HEK293 (cell line): ENCODE measurements around the gene PAXX.

Source experiments
- CTCF ChIA-PET: fragments of 350-600 bp; formaldehyde crosslinking; extraction: SDS; loops from one replicate; lab custom pipeline; 2021; ENCODE audit warnings: antibody characterized with exemption; lab: Yijun Ruan, JAX
- POLR2A ChIA-PET: fragments of 300-600 bp; formaldehyde crosslinking; extraction: SDS; loops from one replicate; lab custom pipeline; 2020; ENCODE audit warnings: antibody characterized with exemption, inconsistent platforms; lab: Yijun Ruan, JAX
- H3K27ac ChIP-seq: fragments of 200-500 bp; sonication (Bioruptor generic); 2 replicates; pipeline ENCODE4 v1.5.1; 2014; ENCODE audit warnings: low read depth, low read length, control low read depth, inconsistent platforms; ENCODE audit errors: extremely low read depth
- H3K36me3 ChIP-seq, 2 experiments: fragments of 200-500 bp in 1 of 2; sonication (Bioruptor generic) in 1 of 2; 1 replicate in 1 of 2; 2 replicates in 1 of 2; pipeline ENCODE4 v1.5.1; 2014 to 2017; ENCODE audit warnings: inconsistent platforms in 2 of 2, low read length in 2 of 2; ENCODE audit not compliant: control insufficient read depth in 2 of 2, insufficient read depth in 1 of 2
- H3K4me1 ChIP-seq: fragments of 200-500 bp; sonication (Bioruptor generic); 2 replicates; pipeline ENCODE4 v1.5.1; 2014; ENCODE audit warnings: mild to moderate bottlenecking, low read length, inconsistent platforms; ENCODE audit not compliant: control insufficient read depth, insufficient read depth
- H3K4me3 ChIP-seq: 2 replicates; pipeline ENCODE4 v1.5.1; 2011; ENCODE audit warnings: low read depth, mild to moderate bottlenecking, control low read depth, low read length, moderate library complexity
- H3K9me3 ChIP-seq: fragments of 200-500 bp; sonication (Bioruptor generic); 2 replicates; pipeline ENCODE4 v1.5.1; 2014; ENCODE audit warnings: low read depth, low read length, inconsistent platforms; ENCODE audit not compliant: control insufficient read depth, insufficient read depth
- BCL11A ChIP-seq: fragments of 450-650 bp; formaldehyde crosslinking; IDR thresholded peaks from 2 replicates; pipeline ENCODE4 v1.5.1; 2016; ENCODE audit warnings: low read depth, missing biosample characterization, missing genetic modification characterization
- FEZF1 ChIP-seq: fragments of 450-650 bp; formaldehyde crosslinking; IDR thresholded peaks from 2 replicates; pipeline ENCODE4 v1.5.1; 2016; ENCODE audit warnings: missing biosample characterization, missing genetic modification characterization
- KLF1 ChIP-seq: fragments of 450-650 bp; formaldehyde crosslinking; IDR thresholded peaks from 2 replicates; pipeline ENCODE4 v1.5.1; 2016; ENCODE audit warnings: missing biosample characterization, missing genetic modification characterization
- KLF16 ChIP-seq: fragments of 450-650 bp; formaldehyde crosslinking; IDR thresholded peaks from 2 replicates; pipeline ENCODE4 v1.5.1; 2017; ENCODE audit warnings: missing biosample characterization, missing genetic modification characterization
- MEIS1 ChIP-seq: sonication (generic); formaldehyde crosslinking; IDR thresholded peaks from 2 replicates; pipeline ENCODE4 v1.8.1; 2022; ENCODE audit warnings: missing genetic modification reagents, mild to moderate bottlenecking, borderline replicate concordance
- ZBTB48 ChIP-seq: fragments of 450-650 bp; formaldehyde crosslinking; IDR thresholded peaks from 2 replicates; pipeline ENCODE4 v1.5.1; 2016; ENCODE audit warnings: missing biosample characterization, missing genetic modification characterization
- ZFP41 ChIP-seq: fragments of 450-650 bp; formaldehyde crosslinking; IDR thresholded peaks from 2 replicates; pipeline ENCODE4 v1.5.1; 2016; ENCODE audit warnings: missing biosample characterization, missing genetic modification characterization, borderline replicate concordance
- ZIC2 ChIP-seq: fragments of 450-650 bp; formaldehyde crosslinking; IDR thresholded peaks from 2 replicates; pipeline ENCODE4 v1.5.1; 2016; ENCODE audit warnings: missing biosample characterization, missing genetic modification characterization
- ZNF174 ChIP-seq: fragments of 450-650 bp; formaldehyde crosslinking; IDR thresholded peaks from 2 replicates; pipeline ENCODE4 v1.5.0; 2017; ENCODE audit warnings: missing biosample characterization, mild to moderate bottlenecking, missing genetic modification characterization
- ZNF292 ChIP-seq: fragments of 450-650 bp; formaldehyde crosslinking; IDR thresholded peaks from 2 replicates; pipeline ENCODE4 v1.5.1; 2016; ENCODE audit warnings: low read depth, missing biosample characterization, missing genetic modification characterization, borderline replicate concordance
- ZNF335 ChIP-seq: fragments of 450-650 bp; formaldehyde crosslinking; conservative IDR thresholded peaks from 2 replicates; pipeline ENCODE4 v1.5.1; 2016; ENCODE audit warnings: missing biosample characterization, missing genetic modification characterization
- ZNF548 ChIP-seq: fragments of 450-650 bp; formaldehyde crosslinking; IDR thresholded peaks from 2 replicates; pipeline ENCODE4 v1.5.1; 2016; ENCODE audit warnings: missing biosample characterization, missing genetic modification characterization
- ZNF600 ChIP-seq: fragments of 450-650 bp; formaldehyde crosslinking; IDR thresholded peaks from 2 replicates; pipeline ENCODE4 v1.5.1; 2016; ENCODE audit warnings: missing biosample characterization, missing genetic modification characterization
- ZNF624 ChIP-seq: fragments of 450-650 bp; formaldehyde crosslinking; IDR thresholded peaks from 2 replicates; pipeline ENCODE4 v1.5.1; 2017; ENCODE audit warnings: missing biosample characterization, missing genetic modification characterization
- ZNF629 ChIP-seq: fragments of 450-650 bp; formaldehyde crosslinking; IDR thresholded peaks from 2 replicates; pipeline ENCODE4 v1.5.1; 2017; ENCODE audit warnings: missing biosample characterization, missing genetic modification characterization
- ZNF658 ChIP-seq: fragments of 450-650 bp; formaldehyde crosslinking; IDR thresholded peaks from 2 replicates; pipeline ENCODE4; 2016; ENCODE audit warnings: missing biosample characterization, missing genetic modification characterization
- TF ChIP-seq, protein P1 (sequence below): fragments of 450-650 bp; formaldehyde crosslinking; IDR thresholded peaks from 2 replicates; pipeline ENCODE4 v1.5.1; 2016; ENCODE audit warnings: missing biosample characterization, missing genetic modification characterization
- TF ChIP-seq, protein P2 (sequence below): fragments of 450-650 bp; formaldehyde crosslinking; IDR thresholded peaks from 2 replicates; pipeline ENCODE4 v1.5.1; 2016; ENCODE audit warnings: missing biosample characterization, missing genetic modification characterization
- TF ChIP-seq, protein P3 (sequence below): fragments of 450-650 bp; formaldehyde crosslinking; IDR thresholded peaks from 2 replicates; pipeline ENCODE4 v1.5.1; 2017; ENCODE audit warnings: missing biosample characterization, missing genetic modification characterization
- TF ChIP-seq, protein P4 (sequence below): fragments of 450-650 bp; formaldehyde crosslinking; IDR thresholded peaks from 2 replicates; pipeline ENCODE4 v1.5.1; 2016; ENCODE audit warnings: missing biosample characterization, missing genetic modification characterization
- TF ChIP-seq, protein P5 (sequence below): fragments of 450-650 bp; formaldehyde crosslinking; IDR thresholded peaks from 2 replicates; pipeline ENCODE4 v1.5.1; 2016; ENCODE audit warnings: missing biosample characterization, missing genetic modification characterization
- TF ChIP-seq, protein P6 (sequence below): fragments of 450-650 bp; IDR thresholded peaks from 2 replicates; pipeline ENCODE4 v1.5.1; 2018; ENCODE audit warnings: missing biosample characterization, mild to moderate bottlenecking, missing genetic modification characterization
- TF ChIP-seq, protein P7 (sequence below): fragments of 450-650 bp; formaldehyde crosslinking; IDR thresholded peaks from 2 replicates; pipeline ENCODE4 v1.5.1; 2016; ENCODE audit warnings: missing biosample characterization, missing genetic modification characterization
- TF ChIP-seq, protein P8 (sequence below): fragments of 450-650 bp; IDR thresholded peaks from 2 replicates; pipeline ENCODE4 v1.5.1; 2018; ENCODE audit warnings: missing biosample characterization, missing genetic modification characterization

The PAXX gene

DNA sequence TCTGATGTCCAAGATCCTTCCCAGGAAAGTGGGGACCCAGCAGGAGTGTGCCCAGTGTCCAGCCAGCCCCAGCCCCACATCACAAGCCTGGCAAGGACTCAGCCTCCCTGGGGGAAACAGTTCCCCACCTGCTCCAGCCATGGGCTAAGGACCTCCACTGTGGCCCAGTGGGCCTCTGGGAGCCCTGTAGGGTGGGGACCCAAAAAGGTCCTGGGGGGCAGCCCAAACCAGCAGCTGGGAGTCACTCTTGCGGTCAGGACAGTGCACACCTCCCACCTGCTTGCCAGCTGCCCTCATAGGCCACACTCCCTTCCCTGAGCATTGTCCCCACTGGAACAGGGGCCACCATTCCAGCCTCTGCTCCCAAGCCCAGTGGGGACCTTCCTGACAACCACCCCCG is 34.2 kb downstream of the PAXX start (continued):
- TF ChIP-seq, protein P1, sequence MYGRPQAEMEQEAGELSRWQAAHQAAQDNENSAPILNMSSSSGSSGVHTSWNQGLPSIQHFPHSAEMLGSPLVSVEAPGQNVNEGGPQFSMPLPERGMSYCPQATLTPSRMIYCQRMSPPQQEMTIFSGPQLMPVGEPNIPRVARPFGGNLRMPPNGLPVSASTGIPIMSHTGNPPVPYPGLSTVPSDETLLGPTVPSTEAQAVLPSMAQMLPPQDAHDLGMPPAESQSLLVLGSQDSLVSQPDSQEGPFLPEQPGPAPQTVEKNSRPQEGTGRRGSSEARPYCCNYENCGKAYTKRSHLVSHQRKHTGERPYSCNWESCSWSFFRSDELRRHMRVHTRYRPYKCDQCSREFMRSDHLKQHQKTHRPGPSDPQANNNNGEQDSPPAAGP (tag by site-specific recombination) = no peak
- TF ChIP-seq, protein P2, sequence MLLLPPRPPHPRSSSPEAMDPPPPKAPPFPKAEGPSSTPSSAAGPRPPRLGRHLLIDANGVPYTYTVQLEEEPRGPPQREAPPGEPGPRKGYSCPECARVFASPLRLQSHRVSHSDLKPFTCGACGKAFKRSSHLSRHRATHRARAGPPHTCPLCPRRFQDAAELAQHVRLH = no peak
- TF ChIP-seq KLF16 (no peak), BCL11A (tag by site-specific recombination) (no peak), ZNF548 (tag by site-specific recombination) (no peak), ZNF624 (tag by site-specific recombination) (no peak), ZNF658 (tag by site-specific recombination) (no peak), FEZF1 (tag by site-specific recombination) (no peak), MEIS1 (CRISPR knock-in tag) (no peak), ZFP41 (tag by site-specific recombination) (no peak)
- TF ChIP-seq, protein P3, sequence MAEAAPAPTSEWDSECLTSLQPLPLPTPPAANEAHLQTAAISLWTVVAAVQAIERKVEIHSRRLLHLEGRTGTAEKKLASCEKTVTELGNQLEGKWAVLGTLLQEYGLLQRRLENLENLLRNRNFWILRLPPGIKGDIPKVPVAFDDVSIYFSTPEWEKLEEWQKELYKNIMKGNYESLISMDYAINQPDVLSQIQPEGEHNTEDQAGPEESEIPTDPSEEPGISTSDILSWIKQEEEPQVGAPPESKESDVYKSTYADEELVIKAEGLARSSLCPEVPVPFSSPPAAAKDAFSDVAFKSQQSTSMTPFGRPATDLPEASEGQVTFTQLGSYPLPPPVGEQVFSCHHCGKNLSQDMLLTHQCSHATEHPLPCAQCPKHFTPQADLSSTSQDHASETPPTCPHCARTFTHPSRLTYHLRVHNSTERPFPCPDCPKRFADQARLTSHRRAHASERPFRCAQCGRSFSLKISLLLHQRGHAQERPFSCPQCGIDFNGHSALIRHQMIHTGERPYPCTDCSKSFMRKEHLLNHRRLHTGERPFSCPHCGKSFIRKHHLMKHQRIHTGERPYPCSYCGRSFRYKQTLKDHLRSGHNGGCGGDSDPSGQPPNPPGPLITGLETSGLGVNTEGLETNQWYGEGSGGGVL (tag by site-specific recombination) = no peak
- TF ChIP-seq, protein P4, sequence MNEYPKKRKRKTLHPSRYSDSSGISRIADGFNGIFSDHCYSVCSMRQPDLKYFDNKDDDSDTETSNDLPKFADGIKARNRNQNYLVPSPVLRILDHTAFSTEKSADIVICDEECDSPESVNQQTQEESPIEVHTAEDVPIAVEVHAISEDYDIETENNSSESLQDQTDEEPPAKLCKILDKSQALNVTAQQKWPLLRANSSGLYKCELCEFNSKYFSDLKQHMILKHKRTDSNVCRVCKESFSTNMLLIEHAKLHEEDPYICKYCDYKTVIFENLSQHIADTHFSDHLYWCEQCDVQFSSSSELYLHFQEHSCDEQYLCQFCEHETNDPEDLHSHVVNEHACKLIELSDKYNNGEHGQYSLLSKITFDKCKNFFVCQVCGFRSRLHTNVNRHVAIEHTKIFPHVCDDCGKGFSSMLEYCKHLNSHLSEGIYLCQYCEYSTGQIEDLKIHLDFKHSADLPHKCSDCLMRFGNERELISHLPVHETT (tag by site-specific recombination) = no peak
- TF ChIP-seq, protein P5, sequence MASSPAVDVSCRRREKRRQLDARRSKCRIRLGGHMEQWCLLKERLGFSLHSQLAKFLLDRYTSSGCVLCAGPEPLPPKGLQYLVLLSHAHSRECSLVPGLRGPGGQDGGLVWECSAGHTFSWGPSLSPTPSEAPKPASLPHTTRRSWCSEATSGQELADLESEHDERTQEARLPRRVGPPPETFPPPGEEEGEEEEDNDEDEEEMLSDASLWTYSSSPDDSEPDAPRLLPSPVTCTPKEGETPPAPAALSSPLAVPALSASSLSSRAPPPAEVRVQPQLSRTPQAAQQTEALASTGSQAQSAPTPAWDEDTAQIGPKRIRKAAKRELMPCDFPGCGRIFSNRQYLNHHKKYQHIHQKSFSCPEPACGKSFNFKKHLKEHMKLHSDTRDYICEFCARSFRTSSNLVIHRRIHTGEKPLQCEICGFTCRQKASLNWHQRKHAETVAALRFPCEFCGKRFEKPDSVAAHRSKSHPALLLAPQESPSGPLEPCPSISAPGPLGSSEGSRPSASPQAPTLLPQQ (tag by site-specific recombination) = no peak

DNA sequence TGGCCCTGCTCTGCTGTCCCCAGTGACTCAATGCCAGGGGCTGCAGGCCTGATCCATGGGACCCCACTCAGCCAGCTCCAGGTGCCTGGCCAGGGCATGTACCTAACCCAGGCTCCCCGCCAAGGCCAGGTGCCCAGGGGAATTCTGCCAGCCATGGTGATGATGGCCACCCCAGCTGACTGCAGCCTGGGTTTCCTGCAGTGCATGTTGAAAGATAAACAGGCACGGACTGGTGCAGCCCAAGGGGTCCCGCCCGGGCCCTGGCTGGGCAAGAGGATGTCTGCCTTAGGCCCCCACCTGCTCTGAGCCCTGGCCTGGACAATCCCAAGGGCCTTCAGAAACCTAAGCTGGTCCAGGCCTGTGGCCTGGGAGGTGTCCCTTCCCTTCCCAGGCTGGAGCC is 34.6 kb downstream of the PAXX start:
- H3K4me1 ChIP-seq = peaks cover 2% of the 10 kb centered on the region; the same call in 1 of the 2 replicates
- no peak overlapping the region for H3K27ac ChIP-seq
- H3K9me3 ChIP-seq = no peaks in the 10 kb centered on the region
- ChIA-PET POLR2A (interaction anchor here (1.9 kb wide), 1 partner anchor 35 kb away, joined by 6 read pairs; the partner anchor contains the start of gene PAXX), CTCF (interaction anchor here (0.7 to 5.8 kb wide), 13 partner anchors 8 to 240 kb away, joined by 3 to 86 read pairs (median 6); partner anchors contain the start of genes CLIC3, MAN1B1, SAPCD2 and TMEM141)
- H3K4me3 ChIP-seq = no peak overlapping the region
- peaks cover 0 to 4% of the 10 kb centered on the region in 2 experiments; a peak in 1 of 3 replicates for H3K36me3 ChIP-seq
- TF ChIP-seq KLF1 (0 out of 2 replicates have a peak, but pooled peaks have one; percentile 19), ZNF174 (no peak), ZNF335 (tag by site-specific recombination) (peak; percentile 61; the same call in 1 of the 2 replicates), ZNF600 (tag by site-specific recombination) (0 out of 2 replicates have a peak, but pooled peaks have one; percentile 15), ZIC2 (tag by site-specific recombination) (peak; percentile 76), ZNF292 (tag by site-specific recombination) (no peak), ZNF629 (tag by site-specific recombination) (no peak), ZBTB48 (0 out of 2 replicates have a peak, but pooled peaks have one; percentile 33)
- TF ChIP-seq, protein P6, sequence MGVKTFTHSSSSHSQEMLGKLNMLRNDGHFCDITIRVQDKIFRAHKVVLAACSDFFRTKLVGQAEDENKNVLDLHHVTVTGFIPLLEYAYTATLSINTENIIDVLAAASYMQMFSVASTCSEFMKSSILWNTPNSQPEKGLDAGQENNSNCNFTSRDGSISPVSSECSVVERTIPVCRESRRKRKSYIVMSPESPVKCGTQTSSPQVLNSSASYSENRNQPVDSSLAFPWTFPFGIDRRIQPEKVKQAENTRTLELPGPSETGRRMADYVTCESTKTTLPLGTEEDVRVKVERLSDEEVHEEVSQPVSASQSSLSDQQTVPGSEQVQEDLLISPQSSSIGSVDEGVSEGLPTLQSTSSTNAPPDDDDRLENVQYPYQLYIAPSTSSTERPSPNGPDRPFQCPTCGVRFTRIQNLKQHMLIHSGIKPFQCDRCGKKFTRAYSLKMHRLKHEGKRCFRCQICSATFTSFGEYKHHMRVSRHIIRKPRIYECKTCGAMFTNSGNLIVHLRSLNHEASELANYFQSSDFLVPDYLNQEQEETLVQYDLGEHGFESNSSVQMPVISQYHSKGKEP (tag by site-specific recombination) = peak; percentile 26; the same call in 1 of the 2 replicates
- TF ChIP-seq, protein P7, sequence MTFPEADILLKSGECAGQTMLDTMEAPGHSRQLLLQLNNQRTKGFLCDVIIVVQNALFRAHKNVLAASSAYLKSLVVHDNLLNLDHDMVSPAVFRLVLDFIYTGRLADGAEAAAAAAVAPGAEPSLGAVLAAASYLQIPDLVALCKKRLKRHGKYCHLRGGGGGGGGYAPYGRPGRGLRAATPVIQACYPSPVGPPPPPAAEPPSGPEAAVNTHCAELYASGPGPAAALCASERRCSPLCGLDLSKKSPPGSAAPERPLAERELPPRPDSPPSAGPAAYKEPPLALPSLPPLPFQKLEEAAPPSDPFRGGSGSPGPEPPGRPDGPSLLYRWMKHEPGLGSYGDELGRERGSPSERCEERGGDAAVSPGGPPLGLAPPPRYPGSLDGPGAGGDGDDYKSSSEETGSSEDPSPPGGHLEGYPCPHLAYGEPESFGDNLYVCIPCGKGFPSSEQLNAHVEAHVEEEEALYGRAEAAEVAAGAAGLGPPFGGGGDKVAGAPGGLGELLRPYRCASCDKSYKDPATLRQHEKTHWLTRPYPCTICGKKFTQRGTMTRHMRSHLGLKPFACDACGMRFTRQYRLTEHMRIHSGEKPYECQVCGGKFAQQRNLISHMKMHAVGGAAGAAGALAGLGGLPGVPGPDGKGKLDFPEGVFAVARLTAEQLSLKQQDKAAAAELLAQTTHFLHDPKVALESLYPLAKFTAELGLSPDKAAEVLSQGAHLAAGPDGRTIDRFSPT (tag by site-specific recombination) = peak; percentile 30; the same call in 1 of the 2 replicates
- TF ChIP-seq, protein P8, sequence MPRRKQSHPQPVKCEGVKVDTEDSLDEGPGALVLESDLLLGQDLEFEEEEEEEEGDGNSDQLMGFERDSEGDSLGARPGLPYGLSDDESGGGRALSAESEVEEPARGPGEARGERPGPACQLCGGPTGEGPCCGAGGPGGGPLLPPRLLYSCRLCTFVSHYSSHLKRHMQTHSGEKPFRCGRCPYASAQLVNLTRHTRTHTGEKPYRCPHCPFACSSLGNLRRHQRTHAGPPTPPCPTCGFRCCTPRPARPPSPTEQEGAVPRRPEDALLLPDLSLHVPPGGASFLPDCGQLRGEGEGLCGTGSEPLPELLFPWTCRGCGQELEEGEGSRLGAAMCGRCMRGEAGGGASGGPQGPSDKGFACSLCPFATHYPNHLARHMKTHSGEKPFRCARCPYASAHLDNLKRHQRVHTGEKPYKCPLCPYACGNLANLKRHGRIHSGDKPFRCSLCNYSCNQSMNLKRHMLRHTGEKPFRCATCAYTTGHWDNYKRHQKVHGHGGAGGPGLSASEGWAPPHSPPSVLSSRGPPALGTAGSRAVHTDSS (tag by site-specific recombination) = no peak
